HCT116 (cell line): Measurements from ENCODE around the gene C3orf20. TPM values are rescaled to one million over a fixed set of nuclear protein-coding genes. Genes with fewer than 3 reads are reported as not detected.

Experiments
- ATAC-seq: fragments of 200-7000 bp; cut with Tn5 transposase; 2 replicates; pipeline ENCODE4 v1.9.1; 2020; ENCODE audit warnings: mild to moderate bottlenecking, moderate library complexity
- BruUV-seq: library from RNA; stranded (reverse); fragments of 400-500 nt; replicated peaks from 2 replicates; lab custom pipeline; 2021; lab: Mats Ljungman, UMichigan
- CTCF ChIA-PET: fragments of 300-600 bp; sonication (Branson Sonifier 250); formaldehyde crosslinking; loops from one replicate; lab custom pipeline; 2021; ENCODE audit warnings: antibody characterized with exemption; lab: Charles Lee
- POLR2A ChIA-PET: fragments of 300-600, 350-600 bp; sonication (Branson Sonifier 250); formaldehyde crosslinking; loops from one replicate; lab custom pipeline; 2021; ENCODE audit warnings: antibody characterized with exemption; lab: Charles Lee
- RAD21 ChIA-PET, 2 experiments: fragments of 300-600 bp; sonication (Branson Sonifier 250); formaldehyde crosslinking; loops; one replicate each; lab custom pipeline; 2023; ENCODE audit warnings: low total read pairs in 2 of 2; ENCODE audit not compliant: uncharacterized antibody in 2 of 2, unreplicated experiment in 2 of 2, low non-redundant PET in 1 of 2; lab: Charles Lee
- DNase-seq: peaks from one replicate; pipeline ENCODE4 v3.0.0-alpha.2; 2010; ENCODE audit warnings: low read depth, low spot score
- H2AFZ ChIP-seq: fragments of 200-600 bp; shearing (Covaris generic), sonication (generic); 2 replicates; pipeline ENCODE4 v1.6.1; 2017; ENCODE audit warnings: low read depth, mixed run types, mixed read lengths, antibody characterized with exemption, low read length; ENCODE audit not compliant: poor library complexity, severe bottlenecking
- H3K27ac ChIP-seq: 2 replicates; pipeline ENCODE4 v1.5.1; 2012; ENCODE audit warnings: low read depth, low read length
- H3K27me3 ChIP-seq: fragments of 200-600 bp; sonication (generic); 2 replicates; pipeline ENCODE4 v1.6.1; 2016; ENCODE audit warnings: mixed run types, low read length, mixed read lengths; ENCODE audit not compliant: insufficient read depth
- H3K36me3 ChIP-seq, 2 experiments: fragments of 200-500 bp in 1 of 2; fragments of 200-600 bp in 1 of 2; sonication (Bioruptor generic) in 1 of 2; sonication (generic) in 1 of 2; 2 replicates each; pipeline versions ENCODE4 v1.5.1 to v1.6.1; 2014 to 2016; ENCODE audit warnings: low read length in 2 of 2, inconsistent platforms in 1 of 2, mixed read lengths in 1 of 2, mixed run types in 1 of 2; ENCODE audit not compliant: insufficient read depth in 2 of 2, control insufficient read depth in 1 of 2
- H3K4me1 ChIP-seq, 2 experiments: fragments of 200-600 bp in 1 of 2; sonication (generic) in 1 of 2; 2 replicates each; pipeline versions ENCODE4 v1.5.1 to v1.6.1; 2012 to 2017; ENCODE audit warnings: low read length in 2 of 2, inconsistent platforms in 1 of 2, mild to moderate bottlenecking in 1 of 2, mixed read lengths in 1 of 2, mixed run types in 1 of 2, moderate library complexity in 1 of 2; ENCODE audit not compliant: insufficient read depth in 2 of 2, control insufficient read depth in 1 of 2
- H3K4me2 ChIP-seq: fragments of 200-600 bp; sonication (generic); 2 replicates; pipeline ENCODE4 v1.6.1; 2017; ENCODE audit warnings: mixed run types, low read length, mixed read lengths
- H3K4me3 ChIP-seq, 2 experiments: fragments of 200-600 bp in 1 of 2; sonication (generic) in 1 of 2; replicated peaks in 1 of 2; 2 replicates each; pipeline ENCODE4 v1.5.1; 2011 to 2016; ENCODE audit warnings: low read length in 2 of 2, control low read depth in 1 of 2, low read depth in 1 of 2, mild to moderate bottlenecking in 1 of 2, mixed read lengths in 1 of 2, mixed run types in 1 of 2
- H3K79me2 ChIP-seq: fragments of 200-600 bp; sonication (generic); 2 replicates; pipeline ENCODE4 v1.6.1; 2017; ENCODE audit warnings: mild to moderate bottlenecking, mixed run types, low read length, moderate library complexity, mixed read lengths; ENCODE audit not compliant: insufficient read depth
- H3K9ac ChIP-seq: fragments of 200-600 bp; sonication (generic); 2 replicates; pipeline ENCODE4 v1.6.1; 2016; ENCODE audit warnings: low read length, mixed read lengths
- H3K9me2 ChIP-seq: fragments of 200-600 bp; sonication (generic), shearing (Covaris generic); 2 replicates; pipeline ENCODE4 v1.6.1; 2017; ENCODE audit warnings: mixed run types, mild to moderate bottlenecking, moderate library complexity; ENCODE audit not compliant: insufficient read depth
- H3K9me3 ChIP-seq, 2 experiments: fragments of 200-500 bp in 1 of 2; fragments of 200-600 bp in 1 of 2; sonication (Bioruptor generic) in 1 of 2; sonication (generic) in 1 of 2; 2 replicates each; pipeline ENCODE4 v1.6.1; 2014 to 2017; ENCODE audit warnings: low read length in 2 of 2, mixed read lengths in 2 of 2, inconsistent platforms in 1 of 2, low read depth in 1 of 2, mild to moderate bottlenecking in 1 of 2, mixed run types in 1 of 2, moderate library complexity in 1 of 2; ENCODE audit not compliant: control insufficient read depth in 1 of 2, insufficient read depth in 1 of 2
- H4K20me1 ChIP-seq: fragments of 200-600 bp; sonication (generic), shearing (Covaris generic); 2 replicates; pipeline ENCODE4 v1.6.1; 2017; ENCODE audit warnings: mixed run types, mild to moderate bottlenecking, moderate library complexity; ENCODE audit not compliant: insufficient read depth
- ATF3 ChIP-seq: IDR thresholded peaks from 2 replicates; pipeline ENCODE4 v1.6.1; 2012
- CBX3 ChIP-seq: IDR thresholded peaks from 2 replicates; pipeline ENCODE4 v1.6.1; 2012; ENCODE audit warnings: low read depth
- CTCF ChIP-seq, 3 experiments: fragments of 200-600 bp in 1 of 3; sonication (generic) in 1 of 3; IDR thresholded peaks in 2 of 3; conservative IDR thresholded peaks in 1 of 3; 2 replicates each; pipeline ENCODE4 v1.5.1; 2012 to 2017; ENCODE audit warnings: low read depth in 2 of 3, low read length in 2 of 3, antibody characterized with exemption in 1 of 3, borderline replicate concordance in 1 of 3, control low read depth in 1 of 3, mild to moderate bottlenecking in 1 of 3, mixed read lengths in 1 of 3, mixed run types in 1 of 3, moderate library complexity in 1 of 3; ENCODE audit not compliant: insufficient read depth in 1 of 3
- ELF1 ChIP-seq: IDR thresholded peaks from 2 replicates; pipeline ENCODE4 v1.6.1; 2012; ENCODE audit warnings: low read depth, borderline replicate concordance
- EZH2 ChIP-seq: fragments of 200-600 bp; sonication (generic); IDR thresholded peaks from 2 replicates; pipeline ENCODE4 v1.6.1; 2017; ENCODE audit warnings: antibody characterized with exemption, mixed run types
- EZH2phosphoT487 ChIP-seq: fragments of 200-600 bp; IDR thresholded peaks from 2 replicates; pipeline ENCODE4 v1.6.1; 2018; ENCODE audit warnings: antibody characterized with exemption, borderline replicate concordance
- FOSL1 ChIP-seq: IDR thresholded peaks from 2 replicates; pipeline ENCODE4 v1.6.1; 2012; ENCODE audit warnings: low read depth
- JUND ChIP-seq: IDR thresholded peaks from 2 replicates; pipeline ENCODE4 v1.6.1; 2012
- POLR2AphosphoS5 ChIP-seq: IDR thresholded peaks from 2 replicates; pipeline ENCODE4 v1.6.1; 2011; ENCODE audit warnings: mild to moderate bottlenecking, low read depth, low read length, moderate library complexity
- YY1 ChIP-seq: IDR thresholded peaks from 2 replicates; pipeline ENCODE4 v1.6.1; 2011; ENCODE audit warnings: low read length, low read depth, moderate library complexity, mild to moderate bottlenecking; ENCODE audit not compliant: insufficient replicate concordance; ENCODE audit errors: extremely low read depth
- ZNF274 ChIP-seq: fragments of 200-500 bp; sonication (Bioruptor generic); IDR thresholded peaks from 2 replicates; pipeline ENCODE4 v1.6.1; 2014; ENCODE audit warnings: mild to moderate bottlenecking, low read depth, low read length, inconsistent platforms
- intact Hi-C: fragments of 100-400 bp; cut with micrococcal nuclease; formaldehyde crosslinking; loops from 2 replicates; pipeline ENCODE4 v1.10.0; 2022
- total RNA-seq: library from RNA; stranded (reverse); gene quantifications from one replicate; pipeline ENCODE4 v1.2.1, GENCODE V29; 2021; ENCODE audit not compliant: unreplicated experiment

C3orf20 gene
- total RNA-seq, 1 experiment from 2014 or later: 0.20 TPM

- no peaks in the 10 kb centered on the region for H3K9me2 ChIP-seq
- DNase-seq (no peak), ATAC-seq (no peak)
- RAD21 ChIA-PET: no interaction called here
- no peaks in the 10 kb centered on the region for H4K20me1 ChIP-seq
- no peaks in the 10 kb centered on the region for H3K36me3 ChIP-seq
- no peaks in the 10 kb centered on the region for H3K79me2 ChIP-seq
- H3K4me2 ChIP-seq: no peak overlapping the region
- no peak overlapping the region for H3K27ac ChIP-seq
- TF ChIP-seq CBX3 (no peak), JUND (no peak), EZH2phosphoT487 (no peak), FOSL1 (no peak), ELF1 (no peak), POLR2AphosphoS5 (no peak), YY1 (no peak), CTCF (IDR thresholded peaks at IDR 0.05 in 2 of 3, conservative IDR thresholded peaks at IDR 0.05 in 1 of 3; ENCODE audit: borderline replicate concordance in 1 of 3, insufficient read depth in 1 of 3, low read depth in 2 of 3, low read length in 2 of 3) (no peak), ATF3 (no peak), ZNF274 (no peak), EZH2 (no peak)
- TF ChIP-seq, all 23 proteins: peak for 0
- H3K9ac ChIP-seq: no peak overlapping the region
- no peaks in the 10 kb centered on the region for H3K9me3 ChIP-seq
- peaks cover 10% of the 10 kb centered on the region; the same call in 1 of the 2 replicates for H3K27me3 ChIP-seq
- H2AFZ ChIP-seq: no peak overlapping the region
- CTCF ChIA-PET: no interaction called here
- H3K4me1 ChIP-seq: no peaks in the 10 kb centered on the region
- POLR2A ChIA-PET: no interaction called here
- BruUV-seq: no TSS peak
- intact Hi-C loops: no loop called here
- H3K4me3 ChIP-seq: no peak overlapping the region
Observed at GRCh38 chr3:14812196-14812790, 137.4 kb downstream of the C3orf20 start.
